GM19043 (cell line): ENCODE data around the gene LGALS9C.
A peak's percentile ranks its signal among the peaks of the same experiment; 100 is the strongest.
"Not testable (repeated sequence)": the region's sequence is repeated elsewhere in the genome, so short reads cannot be mapped to it uniquely, and the experiment has no call there.

ENCODE experiments used
- ATAC-seq: cut with Tn5 transposase; IDR thresholded peaks from one replicate; pipeline ENCODE4 v1.9.1; 2021; ENCODE audit warnings: low read depth; ENCODE audit not compliant: unreplicated experiment

Gene LGALS9C

GRCh38 chr17:18476508-18477308 lies at the start of gene LGALS9C:
TSS of gene LGALS9C (plus strand) at chr17:18476789. CDS start at chr17:18476855, 66 bp downstream.
- ATAC-seq, result peak; percentile 70

- ATAC-seq, result not testable (repeated sequence)
Observed at GRCh38 chr17:18432206-18432605, 44.4 kb upstream of the LGALS9C start.

- not testable (repeated sequence) for ATAC-seq
Observed at GRCh38 chr17:18439465-18439870, 37.1 kb upstream of the LGALS9C start.

GRCh38 chr17:18442093-18442492 lies 34.5 kb upstream of the LGALS9C start:
- ATAC-seq, result not testable (repeated sequence)

DNA sequence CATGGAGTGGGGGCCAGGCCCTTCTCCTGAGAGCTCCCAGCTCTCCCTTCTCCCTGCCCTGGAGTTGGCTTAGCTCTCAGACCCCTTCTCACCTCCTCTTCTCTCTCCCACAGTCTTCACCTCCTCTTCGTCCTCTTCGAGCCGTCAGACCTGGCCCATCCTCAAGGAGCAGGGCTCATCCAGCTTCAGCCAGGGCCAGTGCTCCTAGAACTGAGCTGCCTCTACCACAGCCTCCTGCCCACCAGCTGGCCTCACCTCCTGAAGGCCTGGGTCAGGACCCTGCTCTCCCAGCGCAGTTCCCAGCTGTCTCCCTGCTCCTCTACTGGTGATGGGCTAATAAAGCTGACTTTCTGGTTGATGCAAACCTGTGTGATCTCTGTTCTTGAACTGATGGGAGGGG lies 34.1 kb upstream of the LGALS9C start:
- not testable (repeated sequence) for ATAC-seq

DNA sequence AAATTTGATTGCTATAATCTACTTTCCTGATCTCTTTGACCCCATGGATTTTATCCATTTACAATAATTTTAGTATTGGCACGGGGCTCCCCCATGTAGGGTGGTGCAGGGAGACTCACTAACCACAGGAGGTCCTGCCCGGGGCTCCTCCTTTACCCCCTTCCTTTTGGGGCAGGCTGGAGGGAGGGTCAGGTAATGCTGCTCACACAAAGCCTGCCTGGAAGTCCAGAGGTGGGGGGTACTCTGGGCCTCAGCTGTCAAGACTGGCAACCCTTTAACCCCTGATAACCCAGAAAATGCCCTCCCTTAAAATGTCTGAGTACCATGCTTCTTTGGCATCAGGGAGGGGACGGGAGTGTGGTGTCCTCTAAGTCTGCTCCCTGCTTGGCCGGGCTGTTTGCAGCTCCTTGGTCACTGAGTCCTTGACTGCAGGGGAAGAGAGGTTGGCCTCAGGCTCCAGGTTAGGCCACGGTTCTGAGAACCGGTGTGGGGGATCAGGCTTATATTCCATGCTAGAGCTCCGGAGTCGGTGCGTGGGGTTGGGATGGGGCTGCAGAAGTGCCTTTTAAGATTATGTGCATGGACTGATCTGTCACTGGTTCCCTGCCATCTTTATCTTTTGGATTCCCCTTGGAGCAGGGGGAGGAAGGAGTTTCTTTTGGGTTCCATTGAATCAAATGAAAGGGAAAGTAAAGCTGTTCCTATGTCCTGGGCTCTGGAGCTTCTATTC lies 28.9 kb upstream of the LGALS9C start:
- ATAC-seq, result not testable (repeated sequence)

DNA sequence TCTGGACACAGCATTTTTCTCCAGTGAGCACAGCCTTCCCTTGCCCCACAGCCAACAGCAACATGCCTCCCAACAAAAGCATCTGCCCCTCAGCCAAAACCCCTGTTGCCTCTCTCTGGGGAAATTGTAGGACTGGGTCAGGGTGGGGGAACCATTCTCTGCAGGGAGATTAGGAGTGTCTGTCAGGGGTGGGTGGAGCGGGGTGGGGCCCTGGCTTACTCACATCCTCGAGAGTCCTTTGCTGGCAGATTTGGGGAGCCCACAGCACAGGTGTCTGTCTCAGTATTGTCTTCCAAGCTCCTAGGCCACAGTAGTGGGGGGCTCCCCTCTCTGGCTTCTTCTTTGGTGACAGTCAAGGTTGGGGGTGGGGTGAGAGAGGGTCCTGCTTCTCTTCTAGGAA lies 28.3 kb upstream of the LGALS9C start:
- ATAC-seq, result not testable (repeated sequence)

DNA sequence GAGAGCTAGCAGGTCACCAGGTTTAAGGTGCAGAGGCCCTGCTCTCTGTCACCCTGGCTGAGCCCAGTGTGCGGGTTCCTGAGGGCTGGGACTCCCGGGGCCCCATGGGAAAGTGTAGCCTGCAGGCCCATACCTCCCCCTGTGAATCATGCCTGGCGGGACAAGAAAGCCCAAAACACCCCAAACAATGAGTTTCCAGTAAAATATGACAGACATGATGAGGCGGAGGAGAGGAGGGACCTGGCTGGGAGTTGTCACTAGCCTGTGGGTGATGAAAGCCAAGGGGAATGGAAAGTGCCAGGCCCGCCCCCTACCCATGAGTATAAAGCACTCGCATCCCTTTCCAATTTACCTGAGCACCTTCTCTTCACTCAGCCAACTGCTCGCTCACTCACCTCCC lies 26.8 kb upstream of the LGALS9C start:
- ATAC-seq, result not testable (repeated sequence)

- not testable (repeated sequence) for ATAC-seq
Observed at GRCh38 chr17:18450998-18451397, 25.6 kb upstream of the LGALS9C start.

- ATAC-seq, result not testable (repeated sequence)
Observed at GRCh38 chr17:18451969-18452368, 24.6 kb upstream of the LGALS9C start.

- ATAC-seq, result not testable (repeated sequence)
Observed at GRCh38 chr17:18459035-18459434, 17.6 kb upstream of the LGALS9C start.

- ATAC-seq, result not testable (repeated sequence)
Observed at GRCh38 chr17:18463831-18464502, 12.6 kb upstream of the LGALS9C start.

GRCh38 chr17:18466250-18466983 lies 10.2 kb upstream of the LGALS9C start:
- not testable (repeated sequence) for ATAC-seq

- not testable (repeated sequence) for ATAC-seq
Observed at GRCh38 chr17:18467001-18467400, 9.6 kb upstream of the LGALS9C start.

GRCh38 chr17:18468472-18469171 lies 8.0 kb upstream of the LGALS9C start:
- not testable (repeated sequence) for ATAC-seq

- ATAC-seq, result not testable (repeated sequence)
Observed at GRCh38 chr17:18469837-18470236, 6.8 kb upstream of the LGALS9C start.

DNA sequence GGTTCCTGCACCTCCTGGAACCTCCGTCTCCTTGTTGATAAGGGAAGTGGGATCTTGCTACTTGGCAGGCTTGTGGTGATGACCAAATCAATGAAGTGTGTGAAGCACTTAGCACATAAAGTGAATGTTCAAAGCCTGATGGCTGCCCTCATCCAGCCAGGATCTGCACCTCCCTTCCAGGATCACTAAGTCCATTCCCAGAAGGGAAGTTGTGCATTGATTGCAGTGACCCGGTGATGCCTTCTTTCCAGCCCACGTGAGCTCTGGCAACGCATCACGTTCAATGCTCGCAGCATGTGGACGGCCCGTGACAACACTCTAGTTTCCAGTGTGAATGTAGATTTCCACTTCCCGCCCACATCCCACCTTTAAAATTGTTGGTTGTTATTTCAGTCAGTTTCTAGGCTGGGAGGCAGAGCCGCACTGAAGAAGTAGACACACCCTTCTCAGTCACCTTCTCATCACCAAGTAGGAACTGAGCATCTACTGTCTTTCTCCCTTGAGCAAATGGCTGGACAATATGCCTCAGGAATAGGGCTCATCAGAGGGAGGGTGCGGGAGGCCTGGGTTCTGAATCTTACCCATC lies 6.2 kb upstream of the LGALS9C start:
- not testable (repeated sequence) for ATAC-seq

GRCh38 chr17:18473967-18474366 lies 2.6 kb upstream of the LGALS9C start:
- ATAC-seq, result not testable (repeated sequence)

DNA sequence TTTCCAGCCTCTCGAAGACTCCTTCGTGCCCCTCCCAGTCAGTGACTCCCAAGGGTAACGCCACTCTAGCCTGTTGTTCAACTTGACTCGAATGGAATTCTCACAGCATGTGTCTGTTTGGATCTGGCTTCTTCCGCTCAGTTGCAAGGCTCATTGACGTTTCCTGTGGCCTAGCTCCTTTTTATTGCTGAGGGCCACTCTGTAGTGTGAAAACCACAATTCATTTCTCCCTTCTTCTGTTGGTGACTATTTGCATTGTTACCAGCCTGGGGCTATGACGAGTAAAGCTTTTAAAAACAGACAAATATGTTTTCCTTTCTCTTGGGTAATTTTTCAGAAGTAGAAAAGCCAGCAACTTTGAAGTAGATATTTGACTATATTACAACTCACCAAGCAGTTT lies 1.8 kb upstream of the LGALS9C start:
- ATAC-seq, result not testable (repeated sequence)
